ENCODE results near the gene FBXO5.

- TF ChIP-seq CTCF (IDR thresholded peaks at IDR 0.05) (no peak), EZH2 (IDR thresholded peaks at IDR 0.05) (no peak)
Measured at GRCh38 chr6:152993847-152994246, 11.0 kb upstream of the FBXO5 start.
